Natural killer cell (primary cell): Measurements from ENCODE around the gene STARD9. TPM values are rescaled to one million over a fixed set of nuclear protein-coding genes. Genes with fewer than 3 reads are reported as not detected.
A peak's percentile ranks its signal among the peaks of the same experiment; 100 is the strongest.

Experiments
- ATAC-seq, 3 donors: fragments of 150-1000 bp in 2 of 3; fragments of 200-7000 bp in 1 of 3; cut with Tn5 transposase; 1 replicate in 1 of 3; 2 replicates in 2 of 3; pipeline ENCODE4 v1.10.0; 2021; ENCODE audit warnings: mild to moderate bottlenecking in 2 of 3, moderate library complexity in 2 of 3
- DNase-seq, 2 donors: peaks; one replicate each; pipeline versions ENCODE4 v3.0.0 to v3.0.0-alpha.2; 2013 to 2021; ENCODE audit warnings: mixed read lengths in 1 of 2
- H3K27ac ChIP-seq: one replicate; pipeline ENCODE4 v1.5.1; 2013; ENCODE audit warnings: mild to moderate bottlenecking, low read length
- H3K27me3 ChIP-seq: one replicate; pipeline ENCODE4 v1.6.1; 2013; ENCODE audit warnings: low read length; ENCODE audit not compliant: control insufficient read depth, insufficient read depth
- H3K36me3 ChIP-seq: one replicate; pipeline ENCODE4 v1.6.1; 2013; ENCODE audit warnings: low read length; ENCODE audit not compliant: control insufficient read depth, insufficient read depth
- H3K4me1 ChIP-seq: one replicate; pipeline ENCODE4 v1.6.1; 2013; ENCODE audit warnings: low read length; ENCODE audit not compliant: control insufficient read depth, insufficient read depth
- H3K4me3 ChIP-seq: one replicate; pipeline ENCODE4 v1.5.1; 2013; ENCODE audit warnings: low read length
- H3K9me3 ChIP-seq: one replicate; pipeline ENCODE4 v1.6.1; 2013; ENCODE audit warnings: low read length; ENCODE audit not compliant: control insufficient read depth, insufficient read depth
- H3K27ac Mint-ChIP-seq, 2 donors: one replicate each; pipeline ENCODE4 v1.8.0; 2022; ENCODE audit warnings: mild to moderate bottlenecking in 2 of 2, mixed read lengths in 2 of 2, moderate library complexity in 1 of 2
- H3K27me3 Mint-ChIP-seq, 2 donors: one replicate each; pipeline ENCODE4 v1.8.0; 2022; ENCODE audit warnings: low read depth in 2 of 2, mixed read lengths in 2 of 2
- H3K36me3 Mint-ChIP-seq: one replicate; pipeline ENCODE4 v1.8.0; 2022; ENCODE audit warnings: mixed read lengths
- H3K4me1 Mint-ChIP-seq, 2 donors: one replicate each; pipeline ENCODE4 v1.8.0; 2022; ENCODE audit warnings: mixed read lengths in 2 of 2
- H3K4me3 Mint-ChIP-seq: one replicate; pipeline ENCODE4 v1.8.0; 2022; ENCODE audit warnings: mild to moderate bottlenecking, moderate library complexity, mixed read lengths
- H3K9me3 Mint-ChIP-seq, 2 donors: one replicate each; pipeline ENCODE4 v1.8.0; 2022; ENCODE audit warnings: mixed read lengths in 2 of 2
- CTCF ChIP-seq: fragments of 200-600 bp; IDR thresholded peaks from one replicate; pipeline ENCODE4 v1.8.0; 2022; ENCODE audit warnings: antibody characterized with exemption
- WGBS: methylation state at CpG from one replicate; pipeline ENCODE4 v1.1.7; 2013; ENCODE audit warnings: missing lambda C conversion rate; ENCODE audit not compliant: insufficient coverage; 5-methylcytosine and 5-hydroxymethylcytosine counted together
- intact Hi-C: fragments of 100-400 bp; cut with micrococcal nuclease; formaldehyde crosslinking; loops from one replicate; pipeline ENCODE4 v1.14.2; 2022
- total RNA-seq, 4 donors: library from RNA; stranded (reverse); fragments of 120-200 nt in 1 of 4; gene quantifications; one replicate each; pipeline versions ENCODE4 v1.2.3 to v1.2.4, GENCODE V29; 2013 to 2022

The STARD9 gene
- total RNA-seq, 3 donors from 2014 or later (not counting 1 experiment from before 2014, with no cell fraction given), result 20.0 to 22.5 (median 20.1) TPM

GRCh38 chr15:42716125-42716524 lies 140.7 kb downstream of the STARD9 start:
- TF ChIP-seq CTCF, result no peak
- no peak overlapping the region for H3K27ac Mint-ChIP-seq
- H3K9me3 Mint-ChIP-seq, result no peaks in the 10 kb centered on the region
- no peaks in the 10 kb centered on the region for H3K9me3 ChIP-seq
- H3K4me1 ChIP-seq, result no peaks in the 10 kb centered on the region
- H3K4me1 Mint-ChIP-seq, result no peaks in the 10 kb centered on the region
- H3K4me3 Mint-ChIP-seq, result no peak overlapping the region
- H3K4me3 ChIP-seq, result no peak overlapping the region
- H3K27me3 Mint-ChIP-seq, result no peaks in the 10 kb centered on the region
- ATAC-seq, result no peak
- no peak overlapping the region for H3K27ac ChIP-seq
- no peaks in the 10 kb centered on the region for H3K36me3 Mint-ChIP-seq
- H3K27me3 ChIP-seq, result no peaks in the 10 kb centered on the region
- WGBS, result 96% methylated on average over 5 of the region's 5 CpGs
- DNase-seq, result no peak
- intact Hi-C loops, result no loop called here
- peaks cover 22% of the 10 kb centered on the region for H3K36me3 ChIP-seq

- intact Hi-C loops, result no loop called here
- peaks cover 22% of the 10 kb centered on the region for H3K36me3 ChIP-seq
- Mint-ChIP-seq H3K36me3 (no peaks in the 10 kb centered on the region), H3K27me3 (no peaks in the 10 kb centered on the region), H3K9me3 (no peaks in the 10 kb centered on the region), H3K27ac (no peak overlapping the region), H3K4me1 (no peaks in the 10 kb centered on the region), H3K4me3 (no peak overlapping the region)
- ATAC-seq (no peak), DNase-seq (no peak)
- no peaks in the 10 kb centered on the region for H3K27me3 ChIP-seq
- no peaks in the 10 kb centered on the region for H3K9me3 ChIP-seq
- no peaks in the 10 kb centered on the region for H3K4me1 ChIP-seq
- no peak overlapping the region for H3K4me3 ChIP-seq
- TF ChIP-seq CTCF, result no peak
- 97% methylated on average over 2 of the region's 2 CpGs for WGBS
- H3K27ac ChIP-seq, result no peak overlapping the region
Observed at GRCh38 chr15:42716626-42717025, 141.2 kb downstream of the STARD9 start.

GRCh38 chr15:42719043-42719442 lies 143.6 kb downstream of the STARD9 start:
- Histone ChIP-seq H3K9me3 (no peaks in the 10 kb centered on the region), H3K36me3 (peaks cover 36% of the 10 kb centered on the region), H3K27me3 (no peaks in the 10 kb centered on the region), H3K4me1 (no peaks in the 10 kb centered on the region), H3K4me3 (no peak overlapping the region), H3K27ac (no peak overlapping the region)
- no peak for TF ChIP-seq CTCF
- Mint-ChIP-seq H3K27me3 (no peaks in the 10 kb centered on the region), H3K4me1 (no peaks in the 10 kb centered on the region), H3K9me3 (no peaks in the 10 kb centered on the region), H3K36me3 (no peaks in the 10 kb centered on the region), H3K4me3 (no peak overlapping the region), H3K27ac (no peak overlapping the region)
- intact Hi-C loops, result no loop called here
- DNase-seq, result no peak
- over 99% methylated on average over 6 of the region's 6 CpGs for WGBS
- ATAC-seq, result no peak

GRCh38 chr15:42720071-42720470 lies 144.7 kb downstream of the STARD9 start:
- Mint-ChIP-seq H3K4me3 (no peak overlapping the region), H3K9me3 (no peaks in the 10 kb centered on the region), H3K4me1 (no peaks in the 10 kb centered on the region), H3K27me3 (no peaks in the 10 kb centered on the region), H3K27ac (peak overlapping the region in 1 of 2 donors; percentile 80), H3K36me3 (peaks cover 4% of the 10 kb centered on the region)
- no peak overlapping the region for H3K27ac ChIP-seq
- WGBS, result 96% methylated on average over 3 of the region's 3 CpGs
- H3K27me3 ChIP-seq, result no peaks in the 10 kb centered on the region
- no peak overlapping the region for H3K4me3 ChIP-seq
- TF ChIP-seq CTCF, result no peak
- intact Hi-C loops, result no loop called here
- ATAC-seq (no peak), DNase-seq (no peak)
- H3K9me3 ChIP-seq, result no peaks in the 10 kb centered on the region
- no peaks in the 10 kb centered on the region for H3K4me1 ChIP-seq
- peaks cover 46% of the 10 kb centered on the region for H3K36me3 ChIP-seq
